HepG2 (cell line): Measurements from ENCODE around the gene BLID. TPM values are rescaled to one million over a fixed set of nuclear protein-coding genes. Genes with fewer than 3 reads are reported as not detected.

Experiments used
- MYPOP ChIP-seq: sonication (generic); formaldehyde crosslinking; IDR thresholded peaks from 2 replicates; pipeline ENCODE4 v1.8.1; 2023; ENCODE audit warnings: mild to moderate bottlenecking, moderate library complexity, missing genetic modification reagents
- PAF1 ChIP-seq: IDR thresholded peaks from 2 replicates; pipeline ENCODE4 v1.6.1; 2016; ENCODE audit warnings: missing genetic modification reagents, missing compliant biosample characterization
- RBFOX2 ChIP-seq: fragments of 200-400 bp; formaldehyde crosslinking; IDR thresholded peaks from 2 replicates; pipeline ENCODE4 v1.6.1; 2017; ENCODE audit warnings: low read depth, mild to moderate bottlenecking, low read length
- SMARCC2 ChIP-seq: fragments of 450-650 bp; IDR thresholded peaks from 2 replicates; pipeline ENCODE4 v1.6.1; 2017; ENCODE audit warnings: antibody characterized with exemption, mild to moderate bottlenecking
- ZMAT3 ChIP-seq: sonication (generic); formaldehyde crosslinking; conservative IDR thresholded peaks from 2 replicates; pipeline ENCODE4 v1.7.0; 2021; ENCODE audit warnings: missing genetic modification reagents
- microRNA counts: library from miRNA; unstranded; fragments of <30 nt; microRNA quantifications from one replicate; lab custom pipeline; 2015
- microRNA-seq: library from miRNA; unstranded; fragments of <30 nt; microRNA quantifications from one replicate; pipeline ENCODE4, GENCODE V29; 2020
- polyA plus RNA-seq, 8 experiments: library from polyadenylated mRNA; depleted of rRNA in 3 of 8; stranded (reverse) in 7 of 8; unstranded in 1 of 8; fragments of >200 nt; fragmentation: Illumina TruSeq in 4 of 8; extraction: Trizol in 4 of 8; gene quantifications; 2 replicates each; pipeline versions ENCODE4 v1.2.1 to v1.2.3, GENCODE V29; 2011 to 2016; ENCODE audit warnings: low read depth in 4 of 8, missing spikeins in 1 of 8, mixed read lengths in 1 of 8; ENCODE audit not compliant: insufficient read depth in 1 of 8
- small RNA-seq, 3 experiments: library from RNA; depleted of rRNA; stranded (forward); fragments of <200 nt; gene quantifications; one replicate each; pipeline ENCODE3, GENCODE V24; 2012; ENCODE audit warnings: low read depth in 2 of 3, low replicate concordance in 1 of 3; ENCODE audit not compliant: insufficient read length in 3 of 3, insufficient read depth in 2 of 3
- total RNA-seq, 5 experiments: library from RNA; depleted of rRNA; stranded (reverse); fragments of >200 nt; fragmentation: Illumina TruSeq; extraction: Trizol; gene quantifications; 2 replicates each; pipeline ENCODE4 v1.2.3, GENCODE V29; 2016; ENCODE audit warnings: low read depth in 1 of 5
- TF ChIP-seq, protein P1 (sequence below): sonication (generic); formaldehyde crosslinking; IDR thresholded peaks from 2 replicates; pipeline ENCODE4 v1.8.1; 2023; ENCODE audit warnings: missing genetic modification reagents, mild to moderate bottlenecking, borderline replicate concordance

The BLID gene
- total and polyA plus RNA-seq, 2 of the 13 experiments (the other 11 are each of a cell fraction or from before 2014, with no cell fraction given), result not detected

- TF ChIP-seq RBFOX2 (no peak), PAF1 (CRISPR knock-in tag) (no peak), SMARCC2 (no peak), ZMAT3 (CRISPR knock-in tag) (no peak), MYPOP (CRISPR knock-in tag) (no peak)
- TF ChIP-seq, protein P1, sequence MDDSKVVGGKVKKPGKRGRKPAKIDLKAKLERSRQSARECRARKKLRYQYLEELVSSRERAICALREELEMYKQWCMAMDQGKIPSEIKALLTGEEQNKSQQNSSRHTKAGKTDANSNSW (CRISPR knock-in tag), result no peak
These were observed 47.9 kb downstream of the BLID start (continued) for GRCh38 chr11:122068141-122068540.

MicroRNA genes within 50 kb of the gene (microRNA counts, 767-probe panel; counts per million panel counts)
- microRNA hsa-let-7a-5p (lab: Ali Mortazavi, UCI) (49,524 counts per million, percentile 75 among the panel's probes with 10 or more counts), microRNA hsa-miR-100-5p (lab: Ali Mortazavi, UCI) (not detected), microRNA hsa-miR-125b-5p (lab: Ali Mortazavi, UCI) (not detected)

Small RNA genes lying within 50 kb of the gene (microRNA-seq; reads per million reads assigned to microRNA genes)
- gene MIR100 (109 reads per million, percentile 74 among the genes with 10 or more reads in this experiment), gene MIR125B1 (4.1 reads per million, percentile 28 among the genes with 10 or more reads in this experiment), gene MIRLET7A2 (1.5 reads per million)

Small RNA genes lying within 50 kb of the gene (small RNA-seq; reads per million reads assigned to genes)
- gene MIR100 (0.31 to 31.9 (median 8.5) reads per million in 3 experiments), gene MIR125B1 (0 to 0.10 (median 0) reads per million in 3 experiments), gene MIRLET7A2 (0 to 4.8 (median 0.33) reads per million in 3 experiments)
